ENCODE data around the gene SPCS2.
"Not testable (repeated sequence)": the region's sequence is repeated elsewhere in the genome, so short reads cannot be mapped to it uniquely, and the experiment has no call there.

SPCS2 gene

GRCh38 chr11:74950374-74950969, 1.4 kb downstream of the SPCS2 start:
- DNase-seq, result no peak

DNA sequence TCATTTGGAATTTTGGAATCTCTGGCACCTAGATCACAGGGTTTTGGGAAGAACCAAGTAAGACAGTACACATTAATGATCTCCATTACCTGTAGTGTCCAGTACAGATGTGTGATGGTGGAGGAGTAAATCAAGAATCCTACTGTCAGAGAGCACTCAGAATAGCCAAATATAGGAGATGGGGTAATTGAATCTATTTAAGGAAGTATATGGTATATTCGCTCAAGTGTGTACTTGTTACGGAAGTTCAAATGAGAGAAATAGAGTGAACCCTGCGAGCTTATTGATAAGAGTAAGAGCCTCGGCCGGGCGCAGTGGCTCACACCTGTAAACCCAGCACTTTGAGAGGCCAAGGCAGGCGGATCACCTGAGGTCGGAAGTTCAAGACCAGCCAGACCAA, 2.2 kb downstream of the SPCS2 start:
- DNase-seq, result no peak

DNA sequence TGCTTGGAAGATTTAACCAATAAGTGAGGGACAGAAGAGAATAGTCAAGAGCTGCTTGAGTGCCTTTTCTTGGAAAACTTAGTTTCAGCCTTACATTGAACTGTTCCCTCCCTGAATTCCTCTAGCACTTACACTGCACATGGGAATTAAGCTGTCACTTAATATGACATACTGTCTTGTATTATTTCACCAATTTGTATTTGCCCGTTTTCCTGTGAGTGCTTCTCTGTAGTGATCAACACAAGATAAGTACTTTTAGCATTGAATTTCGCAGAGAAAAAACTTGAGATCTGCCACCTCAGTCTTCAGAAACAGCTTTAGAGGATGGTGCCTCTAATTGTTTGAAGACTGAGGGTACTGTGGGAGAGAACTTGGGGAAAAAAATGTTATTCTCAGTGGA, 3.7 kb downstream of the SPCS2 start:
- no peak for DNase-seq

DNA sequence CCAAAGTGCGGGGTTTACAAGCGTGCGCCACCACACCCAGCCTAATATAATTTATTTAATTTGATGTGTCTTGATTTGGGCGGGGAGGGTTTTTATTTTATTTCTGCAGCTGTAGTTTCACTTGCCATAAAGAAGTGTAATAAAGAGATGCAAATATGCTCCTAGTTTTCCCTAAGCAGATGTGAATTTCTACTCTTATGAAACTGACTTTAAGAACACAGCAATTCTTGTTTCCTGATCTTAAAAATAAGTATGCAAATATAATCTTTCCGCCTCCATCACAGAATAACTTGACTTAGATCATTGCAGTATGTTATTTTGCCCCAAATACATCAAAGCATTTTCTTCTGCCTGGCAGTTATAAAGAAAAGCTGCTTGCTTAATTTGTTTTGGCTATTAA, 4.4 kb downstream of the SPCS2 start:
- DNase-seq, result no peak

DNA sequence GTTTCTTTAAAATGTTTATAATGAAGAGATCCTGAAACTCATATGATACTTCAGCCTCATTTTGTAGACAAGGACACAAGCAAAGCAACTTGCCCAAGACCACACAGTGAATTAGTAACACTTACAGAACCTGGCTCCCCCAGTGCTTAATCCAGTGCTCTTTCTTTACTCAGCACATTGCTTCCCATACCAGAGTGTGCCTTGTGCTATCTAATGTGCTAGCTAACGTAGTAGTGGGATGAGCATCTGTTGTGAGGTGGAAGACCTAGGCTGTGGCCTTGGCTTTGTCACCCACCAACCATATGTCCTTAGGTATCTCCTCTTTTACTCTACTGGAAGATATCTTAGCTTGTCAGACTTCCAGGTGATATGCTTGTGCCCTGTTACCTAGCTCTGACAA, 5.1 kb downstream of the SPCS2 start:
- DNase-seq, result no peak

- no peak for DNase-seq
These were observed 7.4 kb downstream of the SPCS2 start for GRCh38 chr11:74956397-74957015.

- no peak for DNase-seq
These were observed 9.0 kb downstream of the SPCS2 start for GRCh38 chr11:74957937-74958629.

DNA sequence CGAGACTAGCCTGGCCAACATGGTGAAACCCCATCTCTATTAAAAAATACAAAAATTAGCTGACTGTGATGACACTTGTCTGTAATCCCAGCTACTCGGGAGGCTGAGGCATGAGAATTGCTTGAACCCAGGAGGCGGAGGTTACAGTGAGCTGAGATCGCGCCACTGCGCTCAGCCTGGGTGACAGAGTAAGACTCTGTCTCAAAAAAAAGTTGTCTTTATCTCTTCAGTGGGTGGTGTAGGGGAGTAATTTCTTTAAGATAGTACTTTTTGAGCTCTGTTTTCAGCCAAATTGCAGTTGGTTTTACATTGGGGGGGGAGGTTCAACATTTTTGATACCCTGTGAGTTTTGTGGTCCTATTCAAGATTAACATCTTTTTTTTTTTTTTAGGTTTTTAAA, 11.1 kb downstream of the SPCS2 start:
- not testable (repeated sequence) for DNase-seq

DNA sequence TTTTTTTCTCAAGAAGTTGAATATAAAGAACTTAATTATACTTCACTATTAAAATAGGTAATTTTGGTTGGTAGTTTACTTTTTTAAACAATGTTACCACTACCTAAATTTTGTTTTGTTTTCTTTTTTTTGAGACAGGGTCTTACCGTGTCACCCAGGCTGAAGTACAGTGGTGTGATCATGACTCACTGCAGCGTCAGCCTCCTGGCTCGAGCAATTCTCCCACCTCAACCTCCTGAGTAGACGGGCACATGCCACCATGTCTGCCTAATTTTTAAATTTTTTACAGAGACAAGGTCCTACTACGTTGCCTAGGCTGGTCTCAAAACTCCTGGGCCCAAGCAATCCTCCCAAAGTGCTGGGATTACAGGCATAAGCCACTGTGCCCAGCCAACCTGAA, 17.6 kb downstream of the SPCS2 start:
- DNase-seq, result peak; percentile 18

DNA sequence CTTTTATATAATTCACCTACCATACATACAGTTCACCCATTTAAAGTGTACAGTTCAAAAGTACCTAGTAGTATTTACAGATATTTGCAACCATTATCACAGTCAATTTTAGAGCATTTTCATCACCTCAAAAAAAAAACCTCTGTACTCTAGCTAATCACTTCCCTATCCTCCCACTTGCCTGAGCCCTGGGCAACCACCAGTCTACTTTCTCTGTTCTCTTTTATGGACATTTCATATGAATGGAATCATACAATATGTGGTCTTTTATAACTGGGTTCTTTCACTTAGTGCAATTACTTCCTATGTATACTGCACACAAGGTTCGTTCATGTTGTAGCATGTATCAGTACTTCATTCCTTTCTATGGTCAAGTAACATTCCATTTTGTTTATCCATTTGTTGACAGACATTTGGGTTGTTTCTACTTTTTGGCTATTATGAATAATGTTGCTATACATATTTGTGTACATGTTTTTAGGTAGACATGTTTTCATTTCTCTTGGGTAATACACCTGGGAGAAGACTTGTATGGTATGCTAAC, 21.9 kb downstream of the SPCS2 start:
- no peak for DNase-seq

DNA sequence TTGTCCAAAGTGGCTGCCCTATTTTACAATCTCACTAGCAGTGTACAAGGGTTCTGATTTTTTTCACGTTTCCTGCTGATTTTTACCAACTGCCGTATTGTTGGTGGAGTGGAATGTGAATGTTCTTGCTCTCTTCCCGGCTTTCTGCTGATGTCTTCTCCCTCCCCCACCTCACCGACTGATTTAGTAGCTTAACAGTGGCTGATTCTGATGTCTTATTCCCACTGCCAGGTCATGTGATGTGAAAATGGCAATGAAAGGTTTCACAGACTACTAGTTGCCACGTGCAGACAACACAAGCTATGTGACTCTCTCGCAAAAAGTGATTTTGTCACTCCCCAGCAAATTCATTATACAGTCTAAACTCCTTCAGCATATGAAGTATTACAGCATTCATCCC, 22.4 kb downstream of the SPCS2 start:
- DNase-seq, result no peak

DNA sequence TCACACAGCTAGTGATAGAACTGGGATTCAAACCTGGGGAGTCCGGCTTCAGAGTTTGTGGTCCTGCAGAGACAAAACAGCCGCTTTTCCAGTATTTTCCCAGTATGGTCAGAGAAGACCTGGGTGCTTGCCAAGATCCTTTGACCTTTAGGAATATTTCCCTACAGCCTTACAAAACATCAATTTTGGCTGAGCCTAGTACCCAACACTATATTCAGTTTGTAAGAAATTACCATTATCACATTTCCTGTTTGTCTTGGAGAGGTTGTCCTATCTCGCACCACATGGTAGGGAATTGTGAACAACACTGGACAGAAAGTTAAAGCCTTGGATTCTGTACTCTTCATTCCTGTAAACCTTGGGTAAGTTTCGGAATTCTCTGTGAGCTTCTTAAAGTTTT, 29.0 kb downstream of the SPCS2 start:
- no peak for DNase-seq

DNA sequence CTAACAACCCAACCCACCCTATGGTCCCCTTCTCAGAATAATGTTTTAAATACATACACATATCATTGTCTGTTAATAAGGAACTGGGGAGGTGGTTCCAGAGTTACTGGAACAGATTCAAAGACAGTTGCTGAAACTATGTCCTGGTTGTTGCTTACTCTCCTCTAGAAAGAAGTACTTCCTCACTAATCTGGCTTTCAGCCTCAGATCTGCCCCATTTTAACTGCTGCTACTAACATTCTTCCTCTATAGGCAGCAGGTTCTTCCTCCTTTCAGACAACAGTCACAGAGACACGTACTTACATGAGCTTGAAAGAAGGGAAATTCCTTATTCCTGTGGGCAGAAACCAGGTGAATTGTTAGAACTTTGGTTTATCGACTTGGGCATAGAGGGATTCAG, 31.6 kb downstream of the SPCS2 start:
- no peak for DNase-seq

DNA sequence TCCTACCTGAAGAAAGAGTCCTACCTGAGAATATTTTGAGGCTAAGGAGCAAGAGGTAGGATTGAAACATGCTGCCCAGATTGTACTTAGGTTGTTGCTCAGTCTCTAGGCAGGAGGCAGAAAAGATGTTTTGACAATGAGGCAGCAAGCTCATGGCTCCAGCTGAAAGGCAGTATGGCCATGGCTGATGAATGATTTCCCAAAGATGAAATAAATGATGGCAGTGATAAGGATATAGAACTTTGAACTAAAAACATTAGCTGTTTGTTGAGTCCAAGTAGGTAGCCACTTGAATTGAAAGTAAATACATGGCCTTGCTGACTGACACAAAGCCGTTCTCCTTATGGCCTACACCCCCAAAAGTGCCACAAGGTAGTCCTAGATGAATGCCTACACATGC, 32.8 kb downstream of the SPCS2 start:
- no peak for DNase-seq

DNA sequence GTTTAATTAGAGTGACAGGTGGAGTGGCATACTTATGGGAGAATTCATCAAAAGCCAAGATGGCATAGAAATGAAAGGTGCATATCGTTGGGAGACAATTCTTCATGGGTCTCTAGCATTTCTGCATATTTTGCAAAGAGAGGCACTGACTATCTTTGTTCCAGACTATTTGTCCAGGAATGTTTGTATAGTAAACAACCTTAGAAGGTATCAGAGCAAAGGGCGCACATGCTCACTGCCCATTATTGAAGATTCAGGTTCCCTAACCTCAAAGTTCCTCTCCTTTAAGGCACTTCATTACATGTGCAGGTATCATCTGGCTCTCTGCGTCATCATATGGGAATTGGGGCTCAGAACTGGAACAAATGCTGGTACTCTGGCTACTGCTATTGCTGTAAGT, 35.0 kb downstream of the SPCS2 start:
- DNase-seq, result no peak

GRCh38 chr11:74984730-74985129, 35.7 kb downstream of the SPCS2 start:
- DNase-seq, result no peak

GRCh38 chr11:74988541-74989259, 39.6 kb downstream of the SPCS2 start, which contains the start of gene NEU3:
TSS of gene NEU3 (plus strand) at chr11:74988933. CDS start at chr11:74989061, 128 bp downstream.
- DNase-seq, result peak; percentile 86

GRCh38 chr11:74989260-74989638, 40.2 kb downstream of the SPCS2 start:
- DNase-seq, result peak; percentile 21

- not testable (repeated sequence) for DNase-seq
These were observed 41.1 kb downstream of the SPCS2 start for GRCh38 chr11:74990150-74990549.

- no peak for DNase-seq
These were observed 41.9 kb downstream of the SPCS2 start for GRCh38 chr11:74990941-74991340.

DNA sequence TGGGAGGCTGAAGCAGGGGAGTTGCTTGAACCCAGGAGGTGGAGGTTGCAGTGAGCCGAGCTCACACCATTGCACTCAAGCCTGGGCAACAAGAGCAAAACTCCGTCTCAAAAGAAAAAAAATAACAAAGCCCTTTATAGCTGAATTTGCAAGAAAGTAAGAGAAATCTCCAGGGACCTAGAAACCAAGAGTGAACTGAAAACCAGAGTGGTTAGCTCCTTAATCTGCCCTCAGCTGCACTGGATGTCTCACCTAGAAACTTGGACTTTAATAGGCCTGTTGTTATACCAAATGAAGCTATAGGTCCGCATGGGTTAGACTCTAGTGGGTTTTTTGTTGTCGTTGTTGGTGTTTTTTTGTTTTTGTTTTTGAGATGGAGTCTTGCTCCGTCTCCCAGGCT, 43.8 kb downstream of the SPCS2 start:
- no peak for DNase-seq

DNA sequence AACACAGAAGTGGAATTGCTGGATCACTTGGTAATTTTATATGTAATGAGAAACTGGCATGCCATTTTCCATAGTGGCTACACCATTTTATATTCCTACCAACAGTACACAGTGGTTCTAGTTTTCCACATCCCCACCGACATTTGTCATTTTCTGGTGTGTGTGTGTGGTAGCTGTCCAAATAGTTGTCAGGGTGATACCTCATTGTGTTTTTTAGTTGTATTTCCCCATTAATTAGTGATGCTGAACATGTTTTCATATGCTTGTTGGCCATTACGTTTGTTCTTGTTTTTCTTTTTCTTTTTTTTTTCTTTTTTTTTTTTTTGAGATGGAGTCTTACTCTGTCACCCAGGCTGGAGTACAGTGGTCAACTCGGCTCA, 51.9 kb downstream of the SPCS2 start:
- no peak for DNase-seq

DNA sequence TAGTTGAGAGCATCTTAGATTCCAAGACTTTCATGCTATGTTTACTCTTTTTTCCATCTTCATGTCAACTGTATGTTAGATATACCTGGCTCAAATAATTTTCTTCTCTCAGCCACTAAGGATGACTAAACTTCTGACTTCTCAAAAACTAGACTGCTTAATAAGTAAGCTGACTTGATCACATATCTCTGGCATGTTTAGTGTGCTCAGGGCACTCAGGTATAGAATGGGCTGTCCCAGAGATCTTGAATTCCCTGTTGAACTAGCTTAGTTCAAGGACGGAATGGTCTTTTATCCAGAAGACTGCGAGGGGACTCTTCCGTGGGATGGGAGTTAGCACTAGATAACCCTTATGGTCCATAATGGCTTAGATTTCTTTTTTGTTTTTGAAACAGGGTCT, 52.6 kb downstream of the SPCS2 start:
- no peak for DNase-seq

GRCh38 chr11:75002516-75002915, 53.5 kb downstream of the SPCS2 start:
- no peak for DNase-seq
